BJ (cell line): ENCODE measurements around the gene AEBP2. TPM values are rescaled to one million over a fixed set of nuclear protein-coding genes. Genes with fewer than 3 reads are reported as not detected.
"Not testable (repeated sequence)": the region's sequence is repeated elsewhere in the genome, so short reads cannot be mapped to it uniquely, and the experiment has no call there.

Source experiments
- CTCF ChIA-PET: fragments of 350-600 bp; formaldehyde crosslinking; extraction: SDS; loops from one replicate; lab custom pipeline; 2021; ENCODE audit warnings: antibody characterized with exemption, inconsistent platforms; lab: Yijun Ruan, JAX
- POLR2A ChIA-PET: fragments of 300-600 bp; sonication (Branson Sonifier 250); formaldehyde crosslinking; extraction: SDS; loops from one replicate; lab custom pipeline; 2021; ENCODE audit warnings: antibody characterized with exemption; lab: Charles Lee
- DNase-seq: peaks from one replicate; pipeline ENCODE4 v3.0.0-alpha.2; 2011; ENCODE audit warnings: low read depth
- H3K27me3 ChIP-seq: 2 replicates; pipeline ENCODE4 v1.6.0; 2011; ENCODE audit warnings: low read length; ENCODE audit not compliant: control insufficient read depth, insufficient read depth
- H3K36me3 ChIP-seq: 2 replicates; pipeline ENCODE4 v1.5.1; 2011; ENCODE audit warnings: low read length; ENCODE audit not compliant: control insufficient read depth, insufficient read depth
- H3K4me3 ChIP-seq: 2 replicates; pipeline ENCODE4 v1.5.1; 2011; ENCODE audit warnings: low read depth, mild to moderate bottlenecking, control low read depth, low read length
- CTCF ChIP-seq: IDR thresholded peaks from 2 replicates; pipeline ENCODE4 v1.5.1; 2011; ENCODE audit warnings: low read depth, mild to moderate bottlenecking, control low read depth, inconsistent platforms, low read length, moderate library complexity; ENCODE audit not compliant: insufficient read depth
- polyA plus RNA-seq: library from polyadenylated mRNA; depleted of rRNA; stranded (reverse); fragments of >200 nt; gene quantifications from 2 replicates; pipeline ENCODE4 v1.2.3, GENCODE V29; 2011

The AEBP2 gene
- polyA plus RNA-seq, 1 experiment, result 6.3 TPM

- H3K4me3 ChIP-seq, result no peak overlapping the region
- CTCF ChIA-PET, result no interaction called here
- POLR2A ChIA-PET, result no interaction called here
- H3K27me3 ChIP-seq, result no peaks in the 10 kb centered on the region
- TF ChIP-seq CTCF, result no peak
- peaks cover 4% of the 10 kb centered on the region for H3K36me3 ChIP-seq
- no peak for DNase-seq
Measured at GRCh38 chr12:19464192-19464580, 24.9 kb downstream of the AEBP2 start.

- no peak overlapping the region for H3K4me3 ChIP-seq
- no peak for DNase-seq
- H3K36me3 ChIP-seq, result peaks cover 5% of the 10 kb centered on the region
- ChIA-PET POLR2A (no interaction called here), CTCF (no interaction called here)
- no peaks in the 10 kb centered on the region for H3K27me3 ChIP-seq
- no peak for TF ChIP-seq CTCF
Measured at GRCh38 chr12:19465711-19466110, 26.4 kb downstream of the AEBP2 start.

GRCh38 chr12:19474147-19474546 lies 34.9 kb downstream of the AEBP2 start:
- CTCF ChIA-PET, result no interaction called here
- Histone ChIP-seq H3K27me3 (no peaks in the 10 kb centered on the region), H3K36me3 (peaks cover 3% of the 10 kb centered on the region), H3K4me3 (no peak overlapping the region)
- no peak for DNase-seq
- TF ChIP-seq CTCF, result no peak
- POLR2A ChIA-PET, result no interaction called here

GRCh38 chr12:19475884-19476505 lies 36.7 kb downstream of the AEBP2 start:
- H3K4me3 ChIP-seq, POLR2A ChIA-PET, H3K36me3 ChIP-seq, CTCF ChIA-PET, H3K27me3 ChIP-seq: not testable (repeated sequence)
- peak; percentile 0 for DNase-seq

GRCh38 chr12:19477071-19477470 lies 37.8 kb downstream of the AEBP2 start:
- ChIA-PET POLR2A (no interaction called here), CTCF (no interaction called here)
- Histone ChIP-seq H3K36me3 (peaks cover 2% of the 10 kb centered on the region), H3K27me3 (no peaks in the 10 kb centered on the region), H3K4me3 (no peak overlapping the region)
- no peak for DNase-seq
- TF ChIP-seq CTCF, result no peak

GRCh38 chr12:19480459-19480858 lies 41.2 kb downstream of the AEBP2 start:
- Histone ChIP-seq H3K27me3 (no peaks in the 10 kb centered on the region), H3K4me3 (no peak overlapping the region), H3K36me3 (peaks cover 2% of the 10 kb centered on the region)
- TF ChIP-seq CTCF, result no peak
- POLR2A ChIA-PET, result no interaction called here
- CTCF ChIA-PET, result interaction anchor here (0.6 kb wide), 1 partner anchor 13 kb away, joined by 3 read pairs; no protein-coding TSS in a partner anchor
- DNase-seq, result no peak
